ENCODE data around the gene FPGS. TPM values are rescaled to one million over a fixed set of nuclear protein-coding genes. Genes with fewer than 3 reads are reported as not detected.
A peak's percentile ranks its signal among the peaks of the same experiment; 100 is the strongest.

FPGS gene
- total and polyA plus RNA-seq, 4 donors = 42.5 to 115 (median 93.6) TPM

DNA sequence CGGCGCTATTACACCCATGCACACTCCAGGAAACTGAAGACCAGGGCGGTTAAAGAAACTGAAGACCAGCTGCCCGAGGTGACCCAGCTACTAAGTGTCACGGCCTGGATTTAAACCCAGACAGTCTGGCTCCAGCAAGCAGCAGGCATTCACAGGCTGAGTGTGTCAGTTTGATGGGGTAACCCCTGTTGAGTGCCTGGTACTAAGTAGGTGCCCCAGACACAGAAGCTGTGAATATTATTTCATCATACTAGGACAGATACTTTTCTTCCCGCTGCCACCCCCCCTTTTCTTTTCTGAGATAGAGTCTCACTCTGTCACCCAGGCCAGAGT is 44.5 kb downstream of the FPGS start:
- ATAC-seq (ENCODE audit: insufficient read depth, low FRiP score) (no peak), DNase-seq (peak in 1 of 3 donors; percentile 54)
- Histone ChIP-seq H3K36me3 (ENCODE audit: control insufficient read depth in 4 of 4, insufficient read depth in 4 of 4, low read length in 4 of 4) (peaks cover 0 to 14% (median 4%) of the 10 kb centered on the region in 4 donors), H3K27ac (ENCODE audit: low read depth in 1 of 2, low read length in 1 of 2) (peak overlapping the region; percentile 76 to 85), H3K4me1 (ENCODE audit: control insufficient read depth in 5 of 5, insufficient read depth in 5 of 5, low read length in 5 of 5) (peaks cover 0 to 26% (median 10%) of the 10 kb centered on the region in 5 donors), H3K9ac (ENCODE audit: insufficient read depth in 1 of 2, low read length in 2 of 2) (peak overlapping the region in 1 of 2 donors; percentile 2), H3K27me3 (ENCODE audit: control insufficient read depth in 3 of 3, insufficient read depth in 3 of 3, low read length in 2 of 3) (no peaks in the 10 kb centered on the region), H3K4me3 (no peak overlapping the region), H3K9me3 (ENCODE audit: control insufficient read depth in 4 of 4, insufficient read depth in 3 of 4, low read length in 3 of 4) (peaks cover 0 to 5% (median 2%) of the 10 kb centered on the region in 4 donors)
- TF ChIP-seq, protein P1, sequence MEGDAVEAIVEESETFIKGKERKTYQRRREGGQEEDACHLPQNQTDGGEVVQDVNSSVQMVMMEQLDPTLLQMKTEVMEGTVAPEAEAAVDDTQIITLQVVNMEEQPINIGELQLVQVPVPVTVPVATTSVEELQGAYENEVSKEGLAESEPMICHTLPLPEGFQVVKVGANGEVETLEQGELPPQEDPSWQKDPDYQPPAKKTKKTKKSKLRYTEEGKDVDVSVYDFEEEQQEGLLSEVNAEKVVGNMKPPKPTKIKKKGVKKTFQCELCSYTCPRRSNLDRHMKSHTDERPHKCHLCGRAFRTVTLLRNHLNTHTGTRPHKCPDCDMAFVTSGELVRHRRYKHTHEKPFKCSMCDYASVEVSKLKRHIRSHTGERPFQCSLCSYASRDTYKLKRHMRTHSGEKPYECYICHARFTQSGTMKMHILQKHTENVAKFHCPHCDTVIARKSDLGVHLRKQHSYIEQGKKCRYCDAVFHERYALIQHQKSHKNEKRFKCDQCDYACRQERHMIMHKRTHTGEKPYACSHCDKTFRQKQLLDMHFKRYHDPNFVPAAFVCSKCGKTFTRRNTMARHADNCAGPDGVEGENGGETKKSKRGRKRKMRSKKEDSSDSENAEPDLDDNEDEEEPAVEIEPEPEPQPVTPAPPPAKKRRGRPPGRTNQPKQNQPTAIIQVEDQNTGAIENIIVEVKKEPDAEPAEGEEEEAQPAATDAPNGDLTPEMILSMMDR (IDR thresholded peaks at IDR 0.05; ENCODE audit: control extremely low read depth, extremely low read depth) = no peak
- WGBS, 2 donors = 41 to 52% methylated on average over 6 of the region's 6 CpGs

DNA sequence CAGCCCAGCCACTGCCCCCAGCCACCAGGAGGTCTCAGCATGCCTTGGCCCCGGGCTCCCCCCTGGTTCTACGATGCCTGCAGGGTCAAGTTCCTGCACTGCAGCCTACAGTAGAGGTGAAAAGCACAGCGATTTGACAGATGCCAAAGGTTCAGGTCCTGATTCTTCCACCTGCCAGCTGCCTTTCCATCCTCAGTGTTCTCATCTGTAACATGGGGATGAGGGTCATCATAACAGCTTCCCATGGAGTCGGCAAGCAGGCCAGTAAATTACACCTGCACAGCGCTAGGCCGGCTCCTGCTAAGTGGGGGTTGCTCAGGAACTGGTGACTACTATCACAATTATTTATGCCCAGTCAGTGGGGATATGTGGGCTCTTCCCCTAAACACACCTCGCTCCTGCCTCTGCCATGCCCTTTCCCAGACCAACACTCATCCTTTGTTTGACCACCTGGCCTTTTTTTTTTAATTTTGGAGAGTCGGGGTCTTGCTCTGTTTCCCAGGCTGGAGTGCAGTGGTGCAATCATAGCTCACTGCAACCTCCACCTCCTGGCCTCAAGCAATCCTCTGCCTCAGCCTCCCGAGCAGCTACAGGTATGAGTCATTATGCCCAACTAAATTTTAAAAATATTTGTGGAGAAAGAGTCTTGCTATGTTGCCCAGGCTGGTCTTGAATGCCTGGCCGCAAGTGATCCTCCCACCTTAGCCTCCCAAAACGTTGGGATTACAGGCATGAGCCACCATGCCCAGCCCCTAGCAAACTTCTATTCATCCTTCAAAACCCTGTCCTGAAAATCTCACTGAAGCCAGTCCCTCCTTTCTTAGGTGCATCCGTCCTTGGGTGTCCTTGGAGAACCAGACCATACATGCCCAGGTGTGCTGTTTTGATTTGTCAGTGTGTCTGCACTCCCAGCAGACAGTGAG is 45.4 kb downstream of the FPGS start:
- peak overlapping the region; percentile 76 to 85 for H3K27ac ChIP-seq (ENCODE audit: low read depth in 1 of 2, low read length in 1 of 2)
- DNase-seq = no peak
- ATAC-seq (ENCODE audit: insufficient read depth, low FRiP score) = no peak
- H3K9me3 ChIP-seq (ENCODE audit: control insufficient read depth in 4 of 4, insufficient read depth in 3 of 4, low read length in 3 of 4) = peaks cover 0 to 5% (median 2%) of the 10 kb centered on the region in 4 donors
- H3K27me3 ChIP-seq (ENCODE audit: control insufficient read depth in 3 of 3, insufficient read depth in 3 of 3, low read length in 2 of 3) = no peaks in the 10 kb centered on the region
- peaks cover 0 to 10% (median 4%) of the 10 kb centered on the region in 4 donors for H3K36me3 ChIP-seq (ENCODE audit: control insufficient read depth in 4 of 4, insufficient read depth in 4 of 4, low read length in 4 of 4)
- 71 to 76% methylated on average over 12 of the region's 12 CpGs for WGBS, 2 donors
- peaks cover 0 to 35% (median 10%) of the 10 kb centered on the region in 5 donors for H3K4me1 ChIP-seq (ENCODE audit: control insufficient read depth in 5 of 5, insufficient read depth in 5 of 5, low read length in 5 of 5)
- no peak overlapping the region for H3K9ac ChIP-seq (ENCODE audit: insufficient read depth in 1 of 2, low read length in 2 of 2)
- TF ChIP-seq, protein P1 (IDR thresholded peaks at IDR 0.05; ENCODE audit: control extremely low read depth, extremely low read depth) = no peak
- no peak overlapping the region for H3K4me3 ChIP-seq

DNA sequence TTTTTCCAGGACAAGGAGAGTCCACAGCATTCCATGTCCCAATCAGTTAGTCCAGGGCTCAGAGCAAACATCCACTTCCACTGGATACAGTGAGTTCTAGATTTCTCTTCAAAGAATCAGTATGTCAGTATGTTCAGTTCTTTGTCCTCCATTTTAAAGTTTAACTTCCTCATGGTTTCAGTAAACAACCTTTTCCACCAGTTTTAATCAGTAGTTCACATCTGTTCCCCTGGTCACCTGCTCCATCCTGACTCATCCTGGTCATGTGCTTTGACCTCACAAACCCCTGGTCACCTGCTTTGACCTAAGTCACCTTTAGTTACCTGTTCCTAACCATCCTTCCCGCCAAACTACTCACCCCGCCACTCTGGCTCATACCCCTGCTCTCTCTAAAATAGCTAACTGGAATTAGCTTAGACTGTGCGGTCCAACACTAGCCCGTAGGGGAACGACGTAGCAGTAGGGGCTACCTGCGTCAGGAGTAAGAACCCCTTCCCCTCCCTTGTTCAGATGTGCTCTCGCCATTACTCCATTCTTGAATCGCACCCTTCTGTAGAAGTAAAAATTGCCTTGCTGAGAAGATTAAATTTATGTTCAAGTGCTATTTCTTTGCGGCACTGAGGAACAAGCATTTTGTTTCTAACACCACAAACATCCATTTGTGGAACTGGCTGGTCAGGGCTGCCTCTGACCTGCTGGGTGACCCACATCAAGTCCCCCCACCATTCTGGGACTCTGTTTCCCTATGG is 46.2 kb downstream of the FPGS start:
- WGBS, 2 donors = 82 to 84% methylated on average over 10 of the region's 10 CpGs
- TF ChIP-seq, protein P1 (IDR thresholded peaks at IDR 0.05; ENCODE audit: control extremely low read depth, extremely low read depth) = no peak
- no peak for ATAC-seq (ENCODE audit: insufficient read depth, low FRiP score)
- no peak for DNase-seq
- Histone ChIP-seq H3K9me3 (ENCODE audit: control insufficient read depth in 4 of 4, insufficient read depth in 3 of 4, low read length in 3 of 4) (peaks cover 0 to 5% (median 2%) of the 10 kb centered on the region in 4 donors), H3K27me3 (ENCODE audit: control insufficient read depth in 3 of 3, insufficient read depth in 3 of 3, low read length in 2 of 3) (no peaks in the 10 kb centered on the region), H3K4me1 (ENCODE audit: control insufficient read depth in 5 of 5, insufficient read depth in 5 of 5, low read length in 5 of 5) (peaks cover 0 to 42% (median 15%) of the 10 kb centered on the region in 5 donors), H3K4me3 (no peak overlapping the region), H3K9ac (ENCODE audit: insufficient read depth in 1 of 2, low read length in 2 of 2) (no peak overlapping the region), H3K27ac (ENCODE audit: low read depth in 1 of 2, low read length in 1 of 2) (peak overlapping the region in 1 of 2 donors; percentile 46), H3K36me3 (ENCODE audit: control insufficient read depth in 4 of 4, insufficient read depth in 4 of 4, low read length in 4 of 4) (peaks cover 0 to 10% (median 4%) of the 10 kb centered on the region in 4 donors)

Data from lung (tissue), 12 donors.